PC-9 (cell line): Measurements from ENCODE around the gene ADGRA1. TPM values are rescaled to one million over a fixed set of nuclear protein-coding genes. Genes with fewer than 3 reads are reported as not detected.
"Not testable (repeated sequence)": the region's sequence is repeated elsewhere in the genome, so short reads cannot be mapped to it uniquely, and the experiment has no call there.

Experiments used
- BruUV-seq: library from RNA; stranded (reverse); fragments of 400-500 nt; replicated peaks from 2 replicates; lab custom pipeline; 2021; lab: Mats Ljungman, UMichigan
- CTCF ChIA-PET: fragments of 300-600 bp; sonication (Branson Sonifier 250); formaldehyde crosslinking; loops from one replicate; lab custom pipeline; 2022; ENCODE audit warnings: antibody characterized with exemption; lab: Charles Lee
- POLR2A ChIA-PET: fragments of 300-600 bp; sonication (Branson Sonifier 250); formaldehyde crosslinking; loops from one replicate; lab custom pipeline; 2022; ENCODE audit warnings: antibody characterized with exemption; ENCODE audit not compliant: unreplicated experiment; lab: Charles Lee
- DNase-seq, 2 experiments: peaks; one replicate each; pipeline versions ENCODE4 v3.0.0 to v3.0.0-alpha.2; 2015 to 2022; ENCODE audit warnings: mixed read lengths in 1 of 2
- H2AFZ ChIP-seq: fragments of 200-600 bp; sonication (generic); 2 replicates; pipeline ENCODE4 v1.8.1; 2017; ENCODE audit warnings: antibody characterized with exemption
- H3F3A ChIP-seq: fragments of 200-600 bp; sonication (generic); 2 replicates; pipeline ENCODE4 v1.8.1; 2017; ENCODE audit warnings: antibody characterized with exemption, mild to moderate bottlenecking, low read depth; ENCODE audit not compliant: insufficient read depth
- H3K27ac ChIP-seq: fragments of 200-600 bp; sonication (generic); 2 replicates; pipeline ENCODE4 v1.6.1; 2016; ENCODE audit warnings: mixed run types
- H3K27me3 ChIP-seq: fragments of 200-600 bp; sonication (generic); 2 replicates; pipeline ENCODE4 v1.6.1; 2016; ENCODE audit warnings: low read depth, mixed run types; ENCODE audit not compliant: insufficient read depth
- H3K36me3 ChIP-seq: fragments of 200-600 bp; sonication (generic); 2 replicates; pipeline ENCODE4 v1.6.1; 2016; ENCODE audit warnings: low read depth, mixed run types
- H3K4me1 ChIP-seq: fragments of 200-600 bp; sonication (generic); replicated peaks from 2 replicates; pipeline ENCODE4 v1.6.1; 2016; ENCODE audit warnings: mixed run types; ENCODE audit not compliant: insufficient read depth
- H3K4me2 ChIP-seq: fragments of 200-600 bp; sonication (generic); 2 replicates; pipeline ENCODE4 v1.6.1; 2017; ENCODE audit warnings: mixed run types
- H3K4me3 ChIP-seq: fragments of 200-600 bp; sonication (generic); 2 replicates; pipeline ENCODE4 v1.6.1; 2016; ENCODE audit warnings: mixed run types
- H3K79me2 ChIP-seq: fragments of 200-600 bp; sonication (generic); 2 replicates; pipeline ENCODE4 v1.6.1; 2017; ENCODE audit warnings: low read depth, mixed run types
- H3K9me2 ChIP-seq: fragments of 200-600 bp; sonication (generic); 2 replicates; pipeline ENCODE4 v1.8.1; 2017; ENCODE audit warnings: mild to moderate bottlenecking; ENCODE audit not compliant: insufficient read depth
- H3K9me3 ChIP-seq: fragments of 200-600 bp; sonication (generic); 2 replicates; pipeline ENCODE4 v1.8.1; 2016; ENCODE audit warnings: low read depth; ENCODE audit not compliant: insufficient read depth
- H4K20me1 ChIP-seq: fragments of 200-600 bp; sonication (generic); 2 replicates; pipeline ENCODE4 v1.8.1; 2017; ENCODE audit not compliant: insufficient read depth
- EZH2 ChIP-seq: fragments of 200-600 bp; sonication (generic); IDR thresholded peaks from 2 replicates; pipeline ENCODE4 v1.8.0; 2017; ENCODE audit warnings: antibody characterized with exemption, low read depth
- intact Hi-C: fragments of 100-400 bp; cut with micrococcal nuclease; formaldehyde crosslinking; loops from one replicate; pipeline ENCODE4 v1.10.0; 2022; ENCODE audit not compliant: unreplicated experiment
- total RNA-seq: library from RNA; stranded (reverse); gene quantifications from 2 replicates; pipeline ENCODE4 v1.2.3, GENCODE V29; 2021
- TF ChIP-seq, protein P1 (sequence below): fragments of 200-600 bp; sonication (generic); conservative IDR thresholded peaks from 2 replicates; pipeline ENCODE4 v1.6.1; 2017; ENCODE audit warnings: mixed run types, antibody characterized with exemption, mild to moderate bottlenecking, moderate library complexity

The ADGRA1 gene
- total RNA-seq, 1 experiment from 2014 or later: not detected

DNA sequence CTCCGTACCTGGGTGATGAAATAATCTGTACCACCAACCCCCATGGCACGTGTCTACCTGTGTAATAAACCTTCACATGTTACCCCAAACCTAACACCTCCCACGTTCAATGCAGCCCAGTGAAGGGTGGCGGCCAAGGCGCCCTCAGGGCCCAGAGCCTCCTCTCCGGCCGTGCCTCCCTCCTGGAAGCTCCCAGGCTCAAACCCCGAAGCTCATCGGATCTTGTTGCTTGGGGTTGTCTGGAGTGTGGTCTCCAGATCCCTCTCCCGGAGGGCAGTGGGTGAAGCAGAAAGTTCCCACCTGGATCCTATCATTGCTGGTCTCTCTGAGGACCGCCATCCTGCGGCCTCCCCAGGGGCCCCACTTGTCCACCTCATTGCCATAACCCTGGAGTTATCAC is 62.9 kb downstream of the ADGRA1 start:
- no peak for DNase-seq
- no peak overlapping the region for H3K27ac ChIP-seq
- peaks cover 59% of the 10 kb centered on the region for H3K27me3 ChIP-seq
- BruUV-seq: no TSS peak
- H3K9me3 ChIP-seq: no peaks in the 10 kb centered on the region
- H3K4me1 ChIP-seq: no peaks in the 10 kb centered on the region
- H3K4me3 ChIP-seq: no peak overlapping the region
- intact Hi-C loops: no loop called here
- H2AFZ ChIP-seq: no peak overlapping the region
- no peaks in the 10 kb centered on the region for H3K9me2 ChIP-seq
- H3K4me2 ChIP-seq: no peak overlapping the region
- no peaks in the 10 kb centered on the region for H3K36me3 ChIP-seq
- CTCF ChIA-PET: no interaction called here
- POLR2A ChIA-PET: interaction anchor here (0.6 kb wide), 1 partner anchor 27 kb away, joined by 5 read pairs; no protein-coding TSS in a partner anchor
- TF ChIP-seq, protein P1, sequence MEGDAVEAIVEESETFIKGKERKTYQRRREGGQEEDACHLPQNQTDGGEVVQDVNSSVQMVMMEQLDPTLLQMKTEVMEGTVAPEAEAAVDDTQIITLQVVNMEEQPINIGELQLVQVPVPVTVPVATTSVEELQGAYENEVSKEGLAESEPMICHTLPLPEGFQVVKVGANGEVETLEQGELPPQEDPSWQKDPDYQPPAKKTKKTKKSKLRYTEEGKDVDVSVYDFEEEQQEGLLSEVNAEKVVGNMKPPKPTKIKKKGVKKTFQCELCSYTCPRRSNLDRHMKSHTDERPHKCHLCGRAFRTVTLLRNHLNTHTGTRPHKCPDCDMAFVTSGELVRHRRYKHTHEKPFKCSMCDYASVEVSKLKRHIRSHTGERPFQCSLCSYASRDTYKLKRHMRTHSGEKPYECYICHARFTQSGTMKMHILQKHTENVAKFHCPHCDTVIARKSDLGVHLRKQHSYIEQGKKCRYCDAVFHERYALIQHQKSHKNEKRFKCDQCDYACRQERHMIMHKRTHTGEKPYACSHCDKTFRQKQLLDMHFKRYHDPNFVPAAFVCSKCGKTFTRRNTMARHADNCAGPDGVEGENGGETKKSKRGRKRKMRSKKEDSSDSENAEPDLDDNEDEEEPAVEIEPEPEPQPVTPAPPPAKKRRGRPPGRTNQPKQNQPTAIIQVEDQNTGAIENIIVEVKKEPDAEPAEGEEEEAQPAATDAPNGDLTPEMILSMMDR: no peak
- no peak for TF ChIP-seq EZH2
- H4K20me1 ChIP-seq: no peaks in the 10 kb centered on the region
- H3K79me2 ChIP-seq: no peaks in the 10 kb centered on the region
- no peaks in the 10 kb centered on the region for H3F3A ChIP-seq

GRCh38 chr10:133151071-133151470 is 63.3 kb downstream of the ADGRA1 start:
- intact Hi-C loops, H3K4me2 ChIP-seq, H3K4me3 ChIP-seq, H3K4me1 ChIP-seq, H3K9me2 ChIP-seq, H3K79me2 ChIP-seq, H3K27ac ChIP-seq, DNase-seq, H3K9me3 ChIP-seq, H4K20me1 ChIP-seq, H2AFZ ChIP-seq, CTCF ChIA-PET, BruUV-seq, H3K36me3 ChIP-seq, H3F3A ChIP-seq: not testable (repeated sequence)
- POLR2A ChIA-PET: interaction anchor here (0.6 kb wide), 1 partner anchor 27 kb away, joined by 5 read pairs; no protein-coding TSS in a partner anchor
- peaks cover 59% of the 10 kb centered on the region for H3K27me3 ChIP-seq

GRCh38 chr10:133151543-133151972 is 63.8 kb downstream of the ADGRA1 start:
- TF ChIP-seq EZH2: no peak
- TF ChIP-seq, protein P1: no peak
- Histone ChIP-seq H3K4me3 (no peak overlapping the region), H3K27me3 (peaks cover 57% of the 10 kb centered on the region), H3K4me1 (no peaks in the 10 kb centered on the region), H3K9me3 (no peaks in the 10 kb centered on the region), H3K9me2 (no peaks in the 10 kb centered on the region), H3K79me2 (no peaks in the 10 kb centered on the region), H3K4me2 (no peak overlapping the region), H4K20me1 (no peaks in the 10 kb centered on the region), H3K27ac (no peak overlapping the region), H3F3A (no peaks in the 10 kb centered on the region), H3K36me3 (no peaks in the 10 kb centered on the region), H2AFZ (no peak overlapping the region)
- DNase-seq: no peak
- intact Hi-C loops: no loop called here
- ChIA-PET CTCF (no interaction called here), POLR2A (interaction anchor here (0.5 kb wide), 1 partner anchor 128 kb away, joined by 3 read pairs; no protein-coding TSS in a partner anchor)
- BruUV-seq: no TSS peak

DNA sequence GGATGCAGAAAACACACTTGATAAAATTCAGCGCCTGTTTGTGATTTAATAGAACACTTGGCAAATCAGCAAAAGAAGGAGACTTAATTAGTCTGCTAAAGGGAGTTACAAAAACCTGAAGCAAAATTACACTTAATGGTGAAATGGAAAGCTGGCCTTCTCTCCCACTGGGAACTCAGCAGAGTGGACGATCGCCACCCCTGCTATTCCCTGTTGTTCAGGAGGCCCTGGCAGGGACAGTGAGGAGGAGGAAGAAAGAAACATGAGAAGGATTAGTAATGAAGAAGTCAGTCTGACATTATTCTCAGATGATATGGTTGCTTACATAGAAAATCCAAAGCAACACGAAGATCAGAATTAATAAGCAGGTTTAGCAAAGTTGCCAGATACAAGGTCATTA is 66.7 kb downstream of the ADGRA1 start:
- Histone ChIP-seq H3K9me3 (no peaks in the 10 kb centered on the region), H3K9me2 (no peaks in the 10 kb centered on the region), H3K4me1 (no peaks in the 10 kb centered on the region), H3K4me2 (no peak overlapping the region), H3K79me2 (no peaks in the 10 kb centered on the region), H4K20me1 (no peaks in the 10 kb centered on the region), H3K27me3 (peaks cover 48% of the 10 kb centered on the region), H3K4me3 (no peak overlapping the region), H3K27ac (no peak overlapping the region), H3F3A (no peaks in the 10 kb centered on the region), H2AFZ (no peak overlapping the region), H3K36me3 (no peaks in the 10 kb centered on the region)
- POLR2A ChIA-PET: no interaction called here
- TF ChIP-seq, protein P1: no peak
- TF ChIP-seq EZH2: no peak
- CTCF ChIA-PET: no interaction called here
- intact Hi-C loops: no loop called here
- BruUV-seq: no TSS peak
- no peak for DNase-seq
